Vagina (tissue), 2 donors: ENCODE measurements around the gene PDZD7.

Source experiments
- POLR2A ChIP-seq, 2 donors: fragments of 450-650 bp; IDR thresholded peaks; one replicate each; pipeline ENCODE4 v1.6.1; 2017; ENCODE audit warnings: antibody characterized with exemption in 2 of 2, mild to moderate bottlenecking in 2 of 2, moderate library complexity in 2 of 2
- TF ChIP-seq, protein P1 (sequence below), 3 experiments: fragments of 450-650 bp in 2 of 3; fragments of 200-600 bp in 1 of 3; sonication (generic) in 1 of 3; IDR thresholded peaks; one replicate each; pipeline ENCODE4 v1.5.1; 2017 to 2019; ENCODE audit warnings: antibody characterized with exemption in 3 of 3, mild to moderate bottlenecking in 2 of 3, moderate library complexity in 2 of 3

DNA sequence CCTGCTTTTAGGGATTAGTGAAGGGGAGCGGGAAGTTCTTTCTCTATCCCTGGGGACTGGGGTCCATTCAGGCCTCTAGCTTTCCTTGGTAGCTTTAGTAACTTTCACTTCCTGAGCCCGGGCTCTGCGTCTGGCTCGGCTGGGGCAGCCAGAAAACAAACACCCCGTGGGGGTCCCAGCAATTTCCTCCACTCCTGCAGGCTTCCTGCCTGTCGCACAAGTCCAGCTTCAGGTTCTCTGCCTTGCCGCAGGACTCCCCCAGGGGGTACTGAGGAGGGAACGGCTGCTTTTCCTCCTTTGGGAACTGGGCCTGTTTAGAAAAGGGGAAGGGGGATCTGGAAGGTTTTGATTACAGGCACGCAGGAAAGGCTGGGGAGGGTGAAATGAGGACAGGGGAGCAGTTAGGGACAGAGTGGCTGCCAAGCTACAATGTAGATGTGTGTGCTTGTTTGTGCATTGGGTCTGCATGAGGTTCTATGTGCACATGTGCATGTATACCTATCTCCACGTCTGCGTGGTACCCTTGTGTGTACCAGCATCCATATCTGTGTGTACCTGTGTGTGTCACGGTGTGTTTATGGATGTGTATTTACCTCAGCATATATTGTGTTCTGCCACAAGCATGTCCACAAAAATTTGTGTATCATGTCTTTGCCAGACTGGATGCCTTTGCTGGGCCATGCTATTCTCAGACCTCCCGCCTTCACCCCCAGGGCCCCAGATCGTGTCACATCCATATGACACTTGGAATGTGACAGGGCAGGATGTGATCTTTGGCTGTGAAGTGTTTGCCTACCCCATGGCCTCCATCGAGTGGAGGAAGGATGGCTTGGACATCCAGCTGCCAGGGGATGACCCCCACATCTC, 32.9 kb upstream of the PDZD7 start:
- TF ChIP-seq, protein P1, sequence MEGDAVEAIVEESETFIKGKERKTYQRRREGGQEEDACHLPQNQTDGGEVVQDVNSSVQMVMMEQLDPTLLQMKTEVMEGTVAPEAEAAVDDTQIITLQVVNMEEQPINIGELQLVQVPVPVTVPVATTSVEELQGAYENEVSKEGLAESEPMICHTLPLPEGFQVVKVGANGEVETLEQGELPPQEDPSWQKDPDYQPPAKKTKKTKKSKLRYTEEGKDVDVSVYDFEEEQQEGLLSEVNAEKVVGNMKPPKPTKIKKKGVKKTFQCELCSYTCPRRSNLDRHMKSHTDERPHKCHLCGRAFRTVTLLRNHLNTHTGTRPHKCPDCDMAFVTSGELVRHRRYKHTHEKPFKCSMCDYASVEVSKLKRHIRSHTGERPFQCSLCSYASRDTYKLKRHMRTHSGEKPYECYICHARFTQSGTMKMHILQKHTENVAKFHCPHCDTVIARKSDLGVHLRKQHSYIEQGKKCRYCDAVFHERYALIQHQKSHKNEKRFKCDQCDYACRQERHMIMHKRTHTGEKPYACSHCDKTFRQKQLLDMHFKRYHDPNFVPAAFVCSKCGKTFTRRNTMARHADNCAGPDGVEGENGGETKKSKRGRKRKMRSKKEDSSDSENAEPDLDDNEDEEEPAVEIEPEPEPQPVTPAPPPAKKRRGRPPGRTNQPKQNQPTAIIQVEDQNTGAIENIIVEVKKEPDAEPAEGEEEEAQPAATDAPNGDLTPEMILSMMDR (IDR thresholded peaks at IDR 0.05), result no peak
- no peak for TF ChIP-seq POLR2A (IDR thresholded peaks at IDR 0.05)
